ENCODE data around the gene FUBP3.

The FUBP3 gene

DNA sequence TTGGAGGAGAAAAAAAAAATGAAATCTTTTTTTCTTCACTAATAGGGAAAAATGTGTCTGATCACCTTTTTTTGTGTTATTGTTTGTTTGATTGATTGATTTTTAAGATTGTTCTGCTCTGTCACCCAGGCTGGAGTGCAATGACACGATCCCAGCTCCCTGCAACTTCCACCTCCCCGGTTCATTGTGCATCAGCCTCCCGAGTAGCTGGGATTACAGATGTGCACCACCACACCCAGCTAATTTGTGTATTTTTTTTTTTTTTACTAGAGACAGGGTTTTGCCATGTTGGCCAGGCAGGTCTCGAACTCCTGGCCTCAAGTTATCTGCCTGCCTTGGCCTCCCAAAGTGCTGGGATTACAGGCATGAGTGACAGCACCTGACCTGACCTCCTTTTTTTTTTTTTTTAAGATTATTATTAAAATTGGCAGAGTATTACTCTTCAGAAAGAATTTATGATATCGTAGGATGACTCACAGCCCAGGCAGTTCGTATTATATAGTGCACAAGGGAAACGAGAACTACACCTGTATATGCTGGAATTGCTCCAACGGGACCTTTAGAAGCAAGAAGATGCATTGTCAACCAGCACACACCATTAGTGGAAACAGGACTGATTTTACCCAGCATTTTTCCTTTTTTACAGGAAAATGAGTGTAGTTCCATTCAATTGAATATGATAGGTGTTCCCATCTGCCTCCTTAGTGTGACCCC lies 27.7 kb downstream of the FUBP3 start:
- DNase-seq (ENCODE audit: extremely low read depth in 1 of 2, low read depth in 1 of 2): no peak

DNA sequence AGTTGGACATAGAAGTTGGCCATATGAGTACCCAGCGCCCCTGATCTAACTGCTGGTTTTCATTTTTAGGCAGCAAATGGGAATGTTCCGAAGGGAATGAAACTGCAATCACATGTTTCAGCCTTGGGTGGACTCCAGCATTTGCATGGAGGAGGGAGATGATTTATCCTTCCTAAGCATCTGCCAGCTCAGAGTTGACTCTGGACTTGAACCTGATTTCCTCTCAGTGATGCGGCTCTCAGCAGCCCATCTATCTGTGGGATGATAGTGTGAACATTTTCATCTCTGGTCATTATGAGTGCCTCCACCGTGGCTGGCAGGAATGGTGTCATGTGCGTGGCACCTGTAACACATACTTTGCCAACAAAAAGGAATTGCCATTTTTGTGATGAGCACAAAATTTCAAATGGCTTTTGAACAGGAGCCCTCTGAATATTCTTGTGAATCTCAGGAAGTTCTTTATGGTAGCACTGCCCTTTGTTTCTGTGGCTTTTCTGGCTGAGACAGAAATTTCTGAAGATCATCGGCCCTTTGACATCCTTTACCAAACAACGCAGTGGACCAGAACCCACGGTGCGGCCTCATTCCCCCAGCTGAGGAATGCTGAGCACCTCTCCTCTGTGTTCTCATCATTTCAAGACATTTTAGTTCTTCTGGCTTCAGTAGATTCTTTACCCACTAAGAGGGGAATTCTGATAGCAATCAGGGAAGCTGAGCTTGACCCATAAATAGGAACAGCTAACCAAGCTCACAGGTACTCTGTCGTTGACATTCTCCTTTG lies 28.5 kb downstream of the FUBP3 start:
- no peak for DNase-seq (ENCODE audit: extremely low read depth in 1 of 2, low read depth in 1 of 2)

- DNase-seq (ENCODE audit: extremely low read depth in 1 of 2, low read depth in 1 of 2): no peak
Observed at GRCh38 chr9:130608554-130609134, 29.3 kb downstream of the FUBP3 start.

DNA sequence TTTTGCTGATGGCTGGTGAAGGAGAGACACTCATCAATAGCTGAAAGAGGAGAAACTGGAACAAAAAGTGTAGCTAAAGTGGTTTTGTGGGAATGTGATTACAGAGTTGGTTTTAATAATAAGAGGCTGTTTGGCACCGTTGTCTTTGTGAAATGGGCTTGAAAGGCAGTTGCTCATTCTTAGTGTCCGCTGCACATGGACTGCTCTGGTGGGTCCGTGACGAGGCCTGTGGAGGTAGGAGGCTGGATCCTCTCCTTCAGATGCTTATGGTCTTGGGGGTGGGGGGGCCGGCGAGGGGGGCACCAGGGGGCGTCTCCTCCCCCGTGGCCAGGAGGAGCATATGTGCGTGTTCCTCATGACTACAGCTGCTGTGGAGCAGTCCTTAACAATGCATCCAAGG lies 29.8 kb downstream of the FUBP3 start:
- DNase-seq (ENCODE audit: extremely low read depth in 1 of 2, low read depth in 1 of 2): no peak

- no peak for DNase-seq (ENCODE audit: extremely low read depth in 1 of 2, low read depth in 1 of 2)
Observed at GRCh38 chr9:130610862-130611707, 31.7 kb downstream of the FUBP3 start.

DNA sequence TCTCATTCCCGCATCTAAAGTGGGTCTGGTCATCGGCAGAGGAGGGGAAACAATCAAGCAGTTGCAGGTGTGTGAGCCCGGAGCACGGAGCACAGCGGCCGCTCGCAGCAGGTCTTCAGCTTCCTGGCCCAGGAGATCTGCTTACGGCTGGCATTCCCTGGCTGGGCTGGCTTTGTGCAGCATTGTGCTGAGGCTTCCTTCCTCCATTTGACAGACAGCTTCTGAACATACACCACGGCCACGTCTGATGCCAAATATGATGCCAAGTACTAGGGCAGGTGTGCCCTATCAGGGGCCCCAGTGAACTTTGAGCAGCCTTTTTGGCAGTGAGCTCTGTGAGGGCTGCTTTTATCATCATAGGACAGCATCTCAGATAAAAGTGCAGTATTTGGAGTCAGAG lies 37.1 kb downstream of the FUBP3 start:
- DNase-seq (ENCODE audit: extremely low read depth in 1 of 2, low read depth in 1 of 2): no peak

GRCh38 chr9:130623466-130623865 lies 44.1 kb downstream of the FUBP3 start:
- DNase-seq (ENCODE audit: extremely low read depth in 1 of 2, low read depth in 1 of 2): no peak

DNA sequence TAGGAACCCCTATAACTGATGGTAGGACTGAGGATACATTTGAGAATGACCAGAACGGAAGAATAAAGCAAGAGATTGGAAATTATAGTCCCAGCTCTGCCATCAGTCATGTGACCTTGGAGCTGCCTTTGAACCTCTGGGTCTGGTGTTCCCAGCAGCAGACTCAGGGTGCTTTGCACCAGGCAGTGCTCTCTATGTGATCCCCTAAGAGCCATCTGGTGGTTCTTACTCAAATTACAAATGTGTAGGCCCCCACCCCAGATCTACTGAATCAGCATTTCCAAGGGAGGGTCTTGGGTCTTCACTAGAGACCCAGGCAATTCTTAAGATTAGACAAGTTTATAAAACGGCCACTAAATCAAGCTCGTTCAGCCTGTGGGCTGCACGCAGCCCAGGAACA lies 44.8 kb downstream of the FUBP3 start:
- no peak for DNase-seq (ENCODE audit: extremely low read depth in 1 of 2, low read depth in 1 of 2)

DNA sequence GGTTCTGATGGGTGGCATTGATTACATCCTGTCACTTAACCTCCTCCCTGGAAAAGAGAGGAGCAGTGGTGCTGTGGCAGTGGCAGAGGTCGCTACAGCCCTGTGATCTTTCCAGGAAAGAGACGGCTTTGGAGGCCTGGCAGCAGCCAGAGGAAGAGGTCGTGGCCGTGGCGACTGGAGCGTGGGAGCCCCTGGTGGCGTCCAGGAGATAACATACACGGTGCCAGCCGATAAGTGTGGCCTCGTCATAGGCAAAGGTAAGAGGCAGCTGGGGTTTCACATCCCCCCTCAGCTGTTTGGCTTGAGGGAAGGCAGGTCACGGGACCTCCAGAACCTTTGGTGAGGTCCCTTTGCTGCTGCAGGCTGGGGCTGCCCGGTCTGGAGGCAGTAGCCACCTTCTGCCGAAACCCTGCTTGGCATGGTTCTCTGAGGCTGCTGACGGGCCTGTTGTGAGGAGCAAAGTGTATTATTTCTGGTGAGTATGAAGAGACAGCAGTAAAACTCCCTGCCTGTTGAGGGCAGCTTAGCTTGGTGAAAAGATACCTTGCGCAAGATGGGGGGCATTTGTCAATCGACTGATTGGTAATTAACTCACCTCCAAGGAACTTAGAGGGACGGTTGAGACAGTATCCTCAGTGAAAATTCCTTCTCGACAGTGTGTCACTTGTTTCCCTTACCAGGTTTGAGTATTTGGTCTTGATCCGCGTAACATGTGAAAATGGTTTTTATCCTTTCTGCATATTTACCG lies 47.0 kb downstream of the FUBP3 start:
- DNase-seq (ENCODE audit: extremely low read depth in 1 of 2, low read depth in 1 of 2): no peak

- no peak for DNase-seq (ENCODE audit: extremely low read depth in 1 of 2, low read depth in 1 of 2)
Observed at GRCh38 chr9:130627051-130627450, 47.7 kb downstream of the FUBP3 start.

GRCh38 chr9:130627896-130628792 lies 48.8 kb downstream of the FUBP3 start:
- DNase-seq (ENCODE audit: extremely low read depth in 1 of 2, low read depth in 1 of 2): no peak

GRCh38 chr9:130629443-130630070 lies 50.2 kb downstream of the FUBP3 start:
- no peak for DNase-seq (ENCODE audit: extremely low read depth in 1 of 2, low read depth in 1 of 2)

GRCh38 chr9:130630071-130630450 lies 50.7 kb downstream of the FUBP3 start:
- DNase-seq (ENCODE audit: extremely low read depth in 1 of 2, low read depth in 1 of 2): no peak

GRCh38 chr9:130630506-130631330 lies 51.3 kb downstream of the FUBP3 start:
- DNase-seq (ENCODE audit: extremely low read depth in 1 of 2, low read depth in 1 of 2): no peak

GRCh38 chr9:130631331-130632080 lies 52.1 kb downstream of the FUBP3 start:
- DNase-seq (ENCODE audit: extremely low read depth in 1 of 2, low read depth in 1 of 2): no peak

GRCh38 chr9:130632081-130632710 lies 52.8 kb downstream of the FUBP3 start:
- DNase-seq (ENCODE audit: extremely low read depth in 1 of 2, low read depth in 1 of 2): no peak

DNA sequence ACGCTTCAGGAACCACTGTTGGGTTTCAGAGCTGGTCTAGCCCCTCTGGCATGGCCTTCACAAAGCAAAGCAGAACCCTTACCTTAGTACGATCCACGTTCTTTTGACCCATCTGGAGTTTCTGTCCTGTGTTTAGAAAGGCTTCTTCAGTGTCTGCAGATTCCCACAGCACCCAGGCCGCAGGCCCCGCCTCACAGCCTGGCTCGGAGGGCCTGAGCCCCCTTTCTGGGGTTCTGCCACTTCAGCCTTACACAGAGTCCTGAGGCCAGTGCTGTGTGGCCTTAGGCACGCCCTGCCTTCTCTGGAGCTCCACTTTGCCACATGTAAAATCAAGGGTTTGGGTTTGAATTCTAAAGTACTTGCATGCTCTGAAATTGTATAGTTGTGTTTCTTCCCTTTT lies 53.5 kb downstream of the FUBP3 start:
- DNase-seq (ENCODE audit: extremely low read depth in 1 of 2, low read depth in 1 of 2): no peak

All from stimulated activated CD8-positive, alpha-beta memory T cell treated with anti-CD3 and anti-CD28 coated beads, Interleukin-7, amount 100 ng/mL, for 48 hours (primary cell).